KMS-11 (cell line): Measurements from ENCODE around the gene COPS7A.
"Not testable (repeated sequence)": the region's sequence is repeated elsewhere in the genome, so short reads cannot be mapped to it uniquely, and the experiment has no call there.

Experiments
- H2AFZ ChIP-seq: fragments of 200-600 bp; sonication (generic); 2 replicates; pipeline ENCODE4 v1.6.1; 2016; ENCODE audit warnings: antibody characterized with exemption, mixed run types, low read depth
- H3K27ac ChIP-seq: fragments of 200-600 bp; sonication (generic); 2 replicates; pipeline ENCODE4 v1.6.1; 2016; ENCODE audit warnings: mild to moderate bottlenecking, mixed run types
- H3K27me3 ChIP-seq: fragments of 200-600 bp; sonication (generic); 2 replicates; pipeline ENCODE4 v1.6.1; 2017; ENCODE audit warnings: mild to moderate bottlenecking, low read depth, mixed run types, moderate library complexity; ENCODE audit not compliant: insufficient read depth
- H3K36me3 ChIP-seq: fragments of 200-600 bp; sonication (generic); 2 replicates; pipeline ENCODE4 v1.6.1; 2017; ENCODE audit warnings: mild to moderate bottlenecking, mixed run types; ENCODE audit not compliant: insufficient read depth
- H3K4me1 ChIP-seq: fragments of 200-600 bp; sonication (generic); 2 replicates; pipeline ENCODE4 v1.6.1; 2016; ENCODE audit warnings: mild to moderate bottlenecking, low read depth, mixed run types; ENCODE audit not compliant: poor library complexity, severe bottlenecking
- H3K4me2 ChIP-seq: fragments of 200-600 bp; sonication (generic); 2 replicates; pipeline ENCODE4 v1.7.0; 2016; ENCODE audit warnings: mild to moderate bottlenecking, mixed run types
- H3K4me3 ChIP-seq: fragments of 200-600 bp; sonication (generic); IDR thresholded peaks from 2 replicates; pipeline ENCODE4 v1.6.1; 2017; ENCODE audit warnings: low read depth, low read length, mixed read lengths; ENCODE audit not compliant: insufficient read depth
- H3K79me2 ChIP-seq: fragments of 200-600 bp; sonication (generic); 2 replicates; pipeline ENCODE4 v1.6.1; 2016; ENCODE audit warnings: low read depth, mixed run types; ENCODE audit not compliant: insufficient read depth
- H3K9ac ChIP-seq: fragments of 200-600 bp; sonication (generic); 2 replicates; pipeline ENCODE4 v1.6.1; 2016; ENCODE audit warnings: mild to moderate bottlenecking, mixed run types
- H4K20me1 ChIP-seq: fragments of 200-600 bp; sonication (generic); 2 replicates; pipeline ENCODE4 v1.6.1; 2016; ENCODE audit warnings: mild to moderate bottlenecking, mixed run types; ENCODE audit not compliant: insufficient read depth
- CTCF ChIP-seq: fragments of 200-600 bp; sonication (generic); conservative IDR thresholded peaks from 2 replicates; pipeline ENCODE4 v1.6.1; 2017; ENCODE audit warnings: low read depth, mild to moderate bottlenecking, antibody characterized with exemption, low read length, moderate library complexity, mixed read lengths

The COPS7A gene

GRCh38 chr12:6700646-6701051, 23.2 kb upstream of the COPS7A start, which contains the start of gene PIANP:
Gene PIANP, minus strand, starts transcription at chr12:6700815. Its CDS starts 2,754 bp downstream, at chr12:6698061.
- H3K79me2 ChIP-seq = no peaks in the 10 kb centered on the region
- H3K4me3 ChIP-seq = no peak within 1 kb of the TSS
- no peaks in the 10 kb centered on the region for H3K36me3 ChIP-seq
- H2AFZ ChIP-seq = no peak within 1 kb of the TSS; the same call in 1 of the 2 replicates
- H3K4me1 ChIP-seq = no peaks in the 10 kb centered on the region
- H4K20me1 ChIP-seq = no peaks in the 10 kb centered on the region
- no peak within 1 kb of the TSS for H3K27ac ChIP-seq
- no peak for TF ChIP-seq CTCF
- H3K27me3 ChIP-seq = peaks cover 71% of the 10 kb centered on the region
- H3K4me2 ChIP-seq = no peak within 1 kb of the TSS
- H3K9ac ChIP-seq = no peak within 1 kb of the TSS

GRCh38 chr12:6701078-6701768, 22.6 kb upstream of the COPS7A start:
- Histone ChIP-seq H3K79me2 (no peaks in the 10 kb centered on the region), H3K27ac (no peak overlapping the region), H3K4me3 (no peak overlapping the region), H3K9ac (no peak overlapping the region), H3K4me2 (no peak overlapping the region), H4K20me1 (no peaks in the 10 kb centered on the region), H3K4me1 (no peaks in the 10 kb centered on the region), H3K27me3 (peaks cover 65% of the 10 kb centered on the region), H2AFZ (no peak overlapping the region), H3K36me3 (no peaks in the 10 kb centered on the region)
- no peak for TF ChIP-seq CTCF

- no peak overlapping the region for H3K4me3 ChIP-seq
- no peak overlapping the region for H3K4me2 ChIP-seq
- H3K36me3 ChIP-seq = no peaks in the 10 kb centered on the region
- peaks cover 55% of the 10 kb centered on the region for H3K27me3 ChIP-seq
- no peak overlapping the region for H2AFZ ChIP-seq
- H3K9ac ChIP-seq = no peak overlapping the region
- no peak overlapping the region for H3K27ac ChIP-seq
- no peaks in the 10 kb centered on the region for H3K4me1 ChIP-seq
- H4K20me1 ChIP-seq = no peaks in the 10 kb centered on the region
- no peaks in the 10 kb centered on the region for H3K79me2 ChIP-seq
- TF ChIP-seq CTCF = no peak
These were observed 20.2 kb upstream of the COPS7A start for GRCh38 chr12:6703631-6704030.

- peaks cover 13% of the 10 kb centered on the region for H3K27me3 ChIP-seq
- not testable (repeated sequence) for H3K27ac ChIP-seq, H3K36me3 ChIP-seq, H3K4me3 ChIP-seq, H4K20me1 ChIP-seq, H2AFZ ChIP-seq, H3K79me2 ChIP-seq, H3K4me2 ChIP-seq, H3K9ac ChIP-seq, H3K4me1 ChIP-seq
These were observed 15.5 kb upstream of the COPS7A start for GRCh38 chr12:6708351-6708750.

GRCh38 chr12:6708960-6709394, 14.9 kb upstream of the COPS7A start:
- no peaks in the 10 kb centered on the region for H4K20me1 ChIP-seq
- H3K27me3 ChIP-seq = peaks cover 7% of the 10 kb centered on the region; the same call in 1 of the 2 replicates
- H3K4me2 ChIP-seq = no peak overlapping the region
- H3K79me2 ChIP-seq = no peaks in the 10 kb centered on the region
- H3K9ac ChIP-seq = no peak overlapping the region
- no peaks in the 10 kb centered on the region for H3K36me3 ChIP-seq
- H3K27ac ChIP-seq = no peak overlapping the region
- no peak for TF ChIP-seq CTCF
- H3K4me3 ChIP-seq = no peak overlapping the region
- H2AFZ ChIP-seq = no peak overlapping the region
- no peaks in the 10 kb centered on the region for H3K4me1 ChIP-seq

- H2AFZ ChIP-seq, H3K4me3 ChIP-seq, H3K4me1 ChIP-seq, H3K27me3 ChIP-seq, H3K79me2 ChIP-seq, H3K36me3 ChIP-seq, H4K20me1 ChIP-seq, H3K4me2 ChIP-seq, H3K9ac ChIP-seq, H3K27ac ChIP-seq: not testable (repeated sequence)
These were observed 7.6 kb upstream of the COPS7A start for GRCh38 chr12:6716031-6716873.
